OCI-LY1 (cell line): Measurements from ENCODE around the gene IGFBPL1.

Source experiments
- CTCF ChIP-seq: fragments of 200-600 bp; sonication (generic), shearing (Covaris generic); IDR thresholded peaks from 2 replicates; pipeline ENCODE4 v1.5.1; 2017; ENCODE audit warnings: mild to moderate bottlenecking, antibody characterized with exemption, low read length, moderate library complexity, mixed read lengths
- EZH2 ChIP-seq: fragments of 200-600 bp; sonication (generic), shearing (Covaris generic); IDR thresholded peaks from 2 replicates; pipeline ENCODE4 v1.8.0; 2017; ENCODE audit warnings: borderline replicate concordance, mixed run types, mild to moderate bottlenecking, antibody characterized with exemption, low read length, moderate library complexity, mixed read lengths

GRCh38 chr9:38361473-38361850 is 62.8 kb downstream of the IGFBPL1 start:
- TF ChIP-seq CTCF (no peak), EZH2 (no peak)
